ENCODE results near the gene TBC1D1.
A peak's percentile ranks its signal among the peaks of the same experiment; 100 is the strongest.

TBC1D1 gene

GRCh38 chr4:37995299-37995821 lies 104.5 kb downstream of the TBC1D1 start:
- DNase-seq = no peak

- DNase-seq = no peak
These were observed 105.3 kb downstream of the TBC1D1 start for GRCh38 chr4:37995981-37996775.

DNA sequence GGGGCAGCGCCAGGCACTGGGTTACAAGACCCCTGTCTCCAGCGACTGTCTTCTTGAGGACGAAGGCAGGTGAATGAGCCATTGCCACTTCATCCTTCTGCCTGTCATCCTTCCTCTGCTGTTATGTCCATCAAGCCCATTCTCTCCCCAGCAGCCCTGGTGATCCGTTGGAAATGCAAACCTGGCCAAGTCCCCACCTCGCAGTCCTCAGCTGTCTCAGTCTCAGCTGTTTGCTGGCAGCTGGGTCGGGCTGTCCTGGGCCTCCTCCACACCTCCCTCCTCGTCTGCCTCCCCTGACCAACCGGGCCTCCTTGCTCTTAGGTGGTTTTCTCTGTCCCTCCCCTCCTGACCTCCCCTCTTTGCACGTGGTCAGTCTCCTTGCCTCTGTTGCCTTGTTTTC lies 107.3 kb downstream of the TBC1D1 start:
- no peak for DNase-seq

DNA sequence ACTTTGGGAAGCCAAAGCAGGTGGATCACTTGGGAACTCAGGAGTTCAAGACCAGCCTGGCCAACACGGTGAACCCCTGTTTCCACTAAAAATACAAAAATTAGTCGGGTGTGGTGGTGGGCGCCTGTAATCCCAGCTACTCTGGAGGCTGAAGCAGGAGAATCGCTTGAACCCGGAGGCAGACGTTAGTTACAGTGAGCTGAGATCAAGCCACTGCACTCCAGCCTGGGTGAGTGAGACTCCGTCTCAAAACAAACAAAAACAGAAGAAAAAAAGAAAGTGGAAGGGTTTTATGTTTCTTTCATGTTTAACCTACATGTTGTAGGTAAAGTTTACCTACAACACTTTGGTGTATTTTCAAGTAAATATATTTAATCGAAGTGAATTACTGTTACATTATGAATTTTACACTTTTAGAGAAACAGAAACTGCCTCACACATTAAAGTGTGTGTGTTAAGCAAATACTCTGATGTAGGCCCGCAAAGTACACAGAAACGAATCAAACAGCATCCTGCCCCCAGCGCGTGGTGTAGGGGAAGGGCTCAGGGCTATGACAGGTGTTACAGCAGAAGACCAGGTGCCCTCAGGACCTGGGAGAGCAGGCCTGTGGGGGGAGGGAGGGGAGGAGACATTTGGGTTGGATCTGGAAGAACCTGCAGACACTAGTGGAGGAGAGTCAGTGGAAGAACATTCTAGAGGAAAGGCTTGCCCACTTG lies 108.3 kb downstream of the TBC1D1 start:
- DNase-seq = no peak

DNA sequence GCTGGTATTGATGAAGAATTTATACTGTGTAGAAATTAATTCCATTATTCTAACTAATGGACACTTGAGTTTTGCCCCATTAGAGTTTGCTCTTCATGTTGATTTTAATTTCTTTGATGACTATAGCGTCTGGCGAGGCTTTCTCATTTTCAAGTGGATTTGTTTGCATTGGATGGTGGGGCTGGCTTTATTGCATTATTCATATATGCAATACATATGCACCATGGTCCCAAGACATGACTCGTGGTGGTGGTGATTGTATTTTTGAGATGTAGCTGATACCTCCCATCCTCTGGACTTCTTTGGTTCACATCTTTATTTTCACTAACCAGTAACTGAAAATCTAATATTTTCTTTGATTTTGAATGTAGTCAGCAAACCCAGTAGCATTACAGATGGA lies 109.1 kb downstream of the TBC1D1 start:
- no peak for DNase-seq

GRCh38 chr4:38001927-38002326 lies 111.0 kb downstream of the TBC1D1 start:
- no peak for DNase-seq

- no peak for DNase-seq
These were observed 111.7 kb downstream of the TBC1D1 start for GRCh38 chr4:38002451-38003071.

GRCh38 chr4:38003102-38003501 lies 112.2 kb downstream of the TBC1D1 start:
- DNase-seq = peak; percentile 25

- no peak for DNase-seq
These were observed 112.7 kb downstream of the TBC1D1 start for GRCh38 chr4:38003628-38004027.

DNA sequence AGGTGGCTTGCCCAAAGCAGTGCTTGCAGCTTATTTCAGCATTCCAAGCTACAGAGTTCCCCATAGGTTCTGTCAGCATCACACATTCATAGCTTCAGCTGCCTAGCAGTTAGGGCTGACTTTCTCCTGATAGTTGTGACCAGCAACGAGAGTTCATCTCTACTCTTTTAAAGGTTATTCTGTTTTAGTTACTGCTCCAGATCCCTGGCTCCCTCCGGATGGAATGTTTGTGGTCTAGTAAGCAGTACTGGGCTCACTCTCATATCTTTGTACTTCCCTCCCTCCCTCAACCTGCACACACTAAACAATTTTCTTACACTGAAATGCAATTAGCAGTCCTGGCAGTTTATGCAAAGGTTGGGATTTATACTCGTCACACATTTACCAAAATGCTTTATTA lies 113.2 kb downstream of the TBC1D1 start:
- DNase-seq = no peak

GRCh38 chr4:38004887-38005286 lies 114.0 kb downstream of the TBC1D1 start:
- no peak for DNase-seq

- DNase-seq = no peak
These were observed 114.8 kb downstream of the TBC1D1 start for GRCh38 chr4:38005637-38006036.

- DNase-seq = no peak
These were observed 116.8 kb downstream of the TBC1D1 start for GRCh38 chr4:38007645-38008044.

DNA sequence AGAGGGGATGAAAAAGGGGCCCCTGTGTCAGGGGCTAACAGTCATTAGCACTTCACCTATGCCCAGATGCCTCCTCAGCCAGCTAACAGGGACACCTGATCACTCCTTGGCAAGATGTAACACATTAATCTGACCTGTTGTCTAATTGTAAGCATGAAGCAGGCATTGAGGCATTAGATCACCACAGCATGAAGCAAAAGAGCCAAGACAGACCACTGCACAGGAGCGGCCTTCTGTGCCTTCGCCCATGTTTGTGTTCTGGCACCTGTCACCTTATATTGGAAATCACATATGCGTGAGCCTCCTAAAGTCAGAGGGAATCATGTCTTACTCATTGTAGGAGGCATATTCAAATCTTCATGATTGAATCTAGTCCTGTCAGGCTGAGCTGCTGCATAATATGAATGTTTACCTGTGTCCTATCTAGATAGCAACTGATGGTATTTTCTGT lies 117.7 kb downstream of the TBC1D1 start:
- DNase-seq = no peak

- no peak for DNase-seq
These were observed 118.5 kb downstream of the TBC1D1 start for GRCh38 chr4:38009421-38009820.

DNA sequence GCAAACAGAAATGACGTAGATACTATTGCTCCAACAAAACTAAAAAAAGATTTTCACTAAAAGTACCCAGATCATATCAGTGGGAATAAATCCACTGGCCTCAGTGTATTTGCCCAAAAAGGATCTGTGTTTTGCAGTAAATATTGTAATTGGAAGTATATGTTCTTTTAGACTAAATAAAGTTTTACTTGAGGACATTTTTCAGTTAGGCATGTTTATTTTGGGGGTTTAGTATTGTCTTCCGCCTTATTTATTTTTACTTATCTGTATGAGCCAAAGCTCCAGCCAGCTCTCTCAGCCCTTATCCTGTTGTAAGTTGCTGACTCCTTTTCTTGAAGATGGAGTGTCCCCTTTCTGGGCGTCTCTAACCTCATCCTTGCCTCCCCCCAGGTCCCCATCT lies 119.1 kb downstream of the TBC1D1 start:
- DNase-seq = no peak

GRCh38 chr4:38011511-38012162 lies 120.8 kb downstream of the TBC1D1 start:
- DNase-seq = no peak

DNA sequence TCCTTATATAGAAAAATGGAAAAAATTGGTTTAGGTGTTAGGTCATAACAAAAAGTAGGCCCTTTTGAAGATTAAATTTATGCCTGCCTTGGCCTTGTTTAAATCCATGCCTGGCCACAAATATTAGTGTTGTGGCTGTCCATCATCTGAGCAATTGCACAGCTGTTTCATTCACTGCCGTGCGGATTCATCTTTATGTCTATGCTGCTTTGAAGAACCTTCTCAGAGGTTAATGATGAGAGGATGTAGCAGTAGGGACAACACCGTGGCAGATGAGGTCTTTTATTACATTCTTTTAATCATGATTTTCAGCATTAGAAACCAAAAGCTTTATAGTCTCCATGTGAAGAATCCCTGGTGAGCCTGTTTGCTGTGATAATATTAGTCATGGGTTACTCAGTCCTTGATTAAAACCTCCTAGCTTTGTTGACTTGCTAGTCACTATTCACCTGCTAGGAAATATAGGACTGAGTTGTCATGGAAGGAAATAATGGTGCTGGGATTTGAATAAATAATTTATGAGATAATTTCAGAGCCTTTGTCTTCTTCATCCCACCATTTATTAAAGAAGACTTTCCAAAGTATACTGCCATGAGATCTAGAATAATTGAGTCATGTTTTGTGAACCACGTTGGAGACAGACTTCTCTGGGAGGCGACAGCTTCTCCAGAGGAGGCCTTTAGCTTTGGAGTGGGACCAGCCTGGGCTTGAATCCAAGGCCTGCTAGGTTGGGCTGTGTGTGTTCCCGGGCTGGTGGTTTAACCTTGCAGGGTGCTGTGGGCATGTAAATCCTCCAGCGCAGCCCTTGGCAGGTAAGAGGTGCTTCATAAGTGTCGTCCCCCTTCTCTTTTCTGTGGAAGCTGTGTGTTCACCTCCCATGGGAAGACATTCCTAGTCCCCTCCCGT lies 122.8 kb downstream of the TBC1D1 start:
- no peak for DNase-seq

- no peak for DNase-seq
These were observed 123.6 kb downstream of the TBC1D1 start for GRCh38 chr4:38014421-38014852.

- no peak for DNase-seq
These were observed 125.1 kb downstream of the TBC1D1 start for GRCh38 chr4:38015886-38016515.

GRCh38 chr4:38016698-38017097 lies 125.8 kb downstream of the TBC1D1 start:
- DNase-seq = no peak
